Testis (tissue), 2 donors: ENCODE measurements around the gene AQP2.

Source experiments
- CTCF ChIP-seq, 3 experiments: fragments of 450-650 bp in 2 of 3; fragments of 200-600 bp in 1 of 3; sonication (generic) in 1 of 3; IDR thresholded peaks; one replicate each; pipeline ENCODE4 v1.5.1; 2016 to 2019; ENCODE audit warnings: antibody characterized with exemption in 3 of 3, mild to moderate bottlenecking in 2 of 3, moderate library complexity in 1 of 3
- POLR2A ChIP-seq: fragments of 450-650 bp; IDR thresholded peaks from one replicate; pipeline ENCODE4 v1.6.1; 2017; ENCODE audit warnings: antibody characterized with exemption, mild to moderate bottlenecking, moderate library complexity

- TF ChIP-seq CTCF (IDR thresholded peaks at IDR 0.05) (no peak), POLR2A (no peak)
These were observed 22.1 kb upstream of the AQP2 start for GRCh38 chr12:49928471-49928870.
